WTC11 (cell line): ENCODE data around the gene SH3TC2. TPM values are rescaled to one million over a fixed set of nuclear protein-coding genes. Genes with fewer than 3 reads are reported as not detected.

ENCODE experiments used
- ATAC-seq: fragments of 200-7000 bp; cut with Tn5 transposase; 2 replicates; pipeline ENCODE4 v1.10.0; 2021; ENCODE audit warnings: mild to moderate bottlenecking, moderate library complexity
- CTCF ChIA-PET: fragments of 300-600 bp; sonication (Branson Sonifier 250); formaldehyde crosslinking; loops from one replicate; lab custom pipeline; 2021; ENCODE audit warnings: antibody characterized with exemption; lab: Charles Lee
- POLR2A ChIA-PET: fragments of 350-600 bp; sonication (Branson Sonifier 250); formaldehyde crosslinking; loops from one replicate; lab custom pipeline; 2021; ENCODE audit warnings: antibody characterized with exemption; lab: Charles Lee
- DNase-seq: peaks from one replicate; pipeline ENCODE4 v3.0.0; 2021; ENCODE audit warnings: low spot score
- H3K27ac Mint-ChIP-seq: 2 replicates; pipeline ENCODE4 v1.8.0; 2021; ENCODE audit warnings: mixed read lengths
- H3K27me3 Mint-ChIP-seq: 2 replicates; pipeline ENCODE4 v1.8.0; 2021; ENCODE audit warnings: low read depth, mild to moderate bottlenecking, moderate library complexity, mixed read lengths
- H3K36me3 Mint-ChIP-seq: 2 replicates; pipeline ENCODE4 v1.8.0; 2021; ENCODE audit warnings: mixed read lengths
- H3K4me1 Mint-ChIP-seq: 2 replicates; pipeline ENCODE4 v1.8.0; 2022; ENCODE audit warnings: mixed read lengths
- H3K4me3 Mint-ChIP-seq: 2 replicates; pipeline ENCODE4 v1.8.0; 2021; ENCODE audit warnings: mild to moderate bottlenecking, moderate library complexity, mixed read lengths
- H3K9me3 Mint-ChIP-seq: 2 replicates; pipeline ENCODE4 v1.8.0; 2021; ENCODE audit warnings: mixed read lengths
- AR ChIP-seq: fragments of 250-450 bp; sonication (Bioruptor Pico); IDR thresholded peaks from 2 replicates; pipeline ENCODE4 v1.9.0; 2021; ENCODE audit warnings: mild to moderate bottlenecking
- ATF1 ChIP-seq: sonication (generic); formaldehyde crosslinking; IDR thresholded peaks from 2 replicates; pipeline ENCODE4 v1.8.1; 2023; ENCODE audit warnings: mild to moderate bottlenecking, moderate library complexity, missing genetic modification reagents
- CBFB ChIP-seq: sonication (generic); formaldehyde crosslinking; IDR thresholded peaks from 2 replicates; pipeline ENCODE4 v1.8.1; 2022; ENCODE audit warnings: mild to moderate bottlenecking, low read depth, missing genetic modification reagents
- FOXP1 ChIP-seq: sonication (generic); formaldehyde crosslinking; IDR thresholded peaks from 2 replicates; pipeline ENCODE4 v1.8.0; 2022; ENCODE audit warnings: missing genetic modification reagents, mild to moderate bottlenecking, moderate library complexity, borderline replicate concordance
- FOXP4 ChIP-seq: sonication (generic); formaldehyde crosslinking; IDR thresholded peaks from 2 replicates; pipeline ENCODE4 v1.8.0; 2022; ENCODE audit warnings: mild to moderate bottlenecking, missing genetic modification reagents
- GTF2I ChIP-seq: fragments of 250-450 bp; sonication (Bioruptor Pico); conservative IDR thresholded peaks from 2 replicates; pipeline ENCODE4 v1.4.0; 2021; ENCODE audit warnings: mild to moderate bottlenecking
- HMGA2 ChIP-seq: fragments of 250-450 bp; sonication (Bioruptor Pico); IDR thresholded peaks from 2 replicates; pipeline ENCODE4 v1.4.0; 2021; ENCODE audit warnings: mild to moderate bottlenecking, moderate library complexity
- IRF1 ChIP-seq: sonication (generic); formaldehyde crosslinking; IDR thresholded peaks from 2 replicates; pipeline ENCODE4 v1.8.0; 2023; ENCODE audit warnings: missing genetic modification reagents
- IRF2 ChIP-seq: sonication (generic); formaldehyde crosslinking; IDR thresholded peaks from 2 replicates; pipeline ENCODE4 v1.8.0; 2022; ENCODE audit warnings: low read depth, missing genetic modification reagents, borderline replicate concordance
- JUN ChIP-seq: sonication (generic); formaldehyde crosslinking; IDR thresholded peaks from 2 replicates; pipeline ENCODE4 v1.8.0; 2023; ENCODE audit warnings: mild to moderate bottlenecking, missing genetic modification reagents
- KAT7 ChIP-seq: sonication (generic); formaldehyde crosslinking; IDR thresholded peaks from 2 replicates; pipeline ENCODE4 v1.8.1; 2023; ENCODE audit warnings: missing genetic modification reagents, mild to moderate bottlenecking, borderline replicate concordance
- NFE2L1 ChIP-seq: sonication (generic); formaldehyde crosslinking; IDR thresholded peaks from 2 replicates; pipeline ENCODE4 v1.8.1; 2023; ENCODE audit warnings: missing genetic modification reagents
- TEAD1 ChIP-seq: sonication (generic); formaldehyde crosslinking; IDR thresholded peaks from 2 replicates; pipeline ENCODE4 v1.8.0; 2022; ENCODE audit warnings: mild to moderate bottlenecking, missing genetic modification reagents
- TEAD4 ChIP-seq: sonication (generic); formaldehyde crosslinking; IDR thresholded peaks from 2 replicates; pipeline ENCODE4 v1.8.0; 2022; ENCODE audit warnings: mild to moderate bottlenecking, missing genetic modification reagents
- ZMAT4 ChIP-seq: fragments of 250-450 bp; sonication (Bioruptor Pico); IDR thresholded peaks from 2 replicates; pipeline ENCODE4 v1.9.0; 2021; ENCODE audit warnings: mild to moderate bottlenecking
- ZNF219 ChIP-seq: sonication (generic); formaldehyde crosslinking; IDR thresholded peaks from 2 replicates; pipeline ENCODE4 v1.8.0; 2023; ENCODE audit warnings: missing genetic modification reagents, mild to moderate bottlenecking, borderline replicate concordance
- ZNF263 ChIP-seq: sonication (generic); formaldehyde crosslinking; IDR thresholded peaks from 2 replicates; pipeline ENCODE4 v1.8.1; 2022; ENCODE audit warnings: low read depth, mild to moderate bottlenecking, moderate library complexity, missing genetic modification reagents
- ZNF423 ChIP-seq: fragments of 250-450 bp; sonication (Bioruptor Pico); IDR thresholded peaks from 2 replicates; pipeline ENCODE4 v2.1.2; 2022; ENCODE audit warnings: mild to moderate bottlenecking, moderate library complexity
- total RNA-seq: library from RNA; stranded (reverse); gene quantifications from 3 replicates; pipeline ENCODE4 v1.2.3, GENCODE V29; 2021
- TF ChIP-seq, protein P1 (sequence below): sonication (generic); formaldehyde crosslinking; IDR thresholded peaks from 2 replicates; pipeline ENCODE4 v1.8.0; 2022; ENCODE audit warnings: mild to moderate bottlenecking, missing genetic modification reagents
- TF ChIP-seq, protein P2 (sequence below): sonication (generic); formaldehyde crosslinking; IDR thresholded peaks from 2 replicates; pipeline ENCODE4 v1.8.0; 2022; ENCODE audit warnings: mild to moderate bottlenecking, missing genetic modification reagents
- TF ChIP-seq, protein P3 (sequence below): sonication (generic); formaldehyde crosslinking; IDR thresholded peaks from 2 replicates; pipeline ENCODE4 v1.8.1; 2023; ENCODE audit warnings: mild to moderate bottlenecking, missing genetic modification reagents

Gene SH3TC2
- total RNA-seq, 1 experiment from 2014 or later, result 0.61 TPM

DNA sequence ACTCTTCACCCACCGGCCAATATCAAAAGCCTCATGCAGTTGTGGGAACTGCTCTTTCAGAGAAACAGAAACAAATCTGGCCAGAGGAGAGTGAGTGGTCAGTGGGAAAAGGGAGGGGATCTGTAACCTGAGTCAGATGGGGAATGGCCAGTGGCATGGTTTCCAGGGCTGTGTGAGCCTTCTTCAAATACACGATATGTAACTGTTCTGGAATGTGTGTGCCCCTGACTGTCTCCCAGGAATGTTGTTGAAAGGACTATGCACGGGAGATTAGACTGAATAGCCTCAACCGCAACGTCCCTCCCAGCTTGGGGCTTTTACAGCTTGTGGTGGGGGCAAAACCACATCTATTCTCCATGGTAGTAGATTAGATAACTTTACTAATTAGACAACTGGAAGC lies 60.8 kb downstream of the SH3TC2 start (continued):
- TF ChIP-seq FOXP4 (CRISPR knock-in tag), result no peak

- Mint-ChIP-seq H3K27ac (no peak overlapping the region), H3K27me3 (no peaks in the 10 kb centered on the region; the same call in 1 of the 2 replicates), H3K36me3 (no peaks in the 10 kb centered on the region), H3K4me1 (peaks cover 8% of the 10 kb centered on the region), H3K9me3 (no peaks in the 10 kb centered on the region), H3K4me3 (no peak overlapping the region)
- POLR2A ChIA-PET, result no interaction called here
- TF ChIP-seq ZNF423 (CRISPR knock-in tag) (no peak), FOXP1 (CRISPR knock-in tag) (no peak), CBFB (CRISPR knock-in tag) (no peak), ZNF263 (CRISPR knock-in tag) (no peak), IRF1 (CRISPR knock-in tag) (no peak), ZMAT4 (no peak), AR (CRISPR knock-in tag) (no peak)
- TF ChIP-seq, protein P1, sequence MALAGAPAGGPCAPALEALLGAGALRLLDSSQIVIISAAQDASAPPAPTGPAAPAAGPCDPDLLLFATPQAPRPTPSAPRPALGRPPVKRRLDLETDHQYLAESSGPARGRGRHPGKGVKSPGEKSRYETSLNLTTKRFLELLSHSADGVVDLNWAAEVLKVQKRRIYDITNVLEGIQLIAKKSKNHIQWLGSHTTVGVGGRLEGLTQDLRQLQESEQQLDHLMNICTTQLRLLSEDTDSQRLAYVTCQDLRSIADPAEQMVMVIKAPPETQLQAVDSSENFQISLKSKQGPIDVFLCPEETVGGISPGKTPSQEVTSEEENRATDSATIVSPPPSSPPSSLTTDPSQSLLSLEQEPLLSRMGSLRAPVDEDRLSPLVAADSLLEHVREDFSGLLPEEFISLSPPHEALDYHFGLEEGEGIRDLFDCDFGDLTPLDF, result no peak
- ATAC-seq (no peak), DNase-seq (no peak)
- CTCF ChIA-PET, result interaction anchor here (0.9 to 2.0 kb wide), 3 partner anchors 87 to 175 kb away, joined by 3 to 6 read pairs (median 4); partner anchors contain the start of gene ADRB2
Observed at GRCh38 chr5:149001162-149001561, 61.7 kb downstream of the SH3TC2 start.

DNA sequence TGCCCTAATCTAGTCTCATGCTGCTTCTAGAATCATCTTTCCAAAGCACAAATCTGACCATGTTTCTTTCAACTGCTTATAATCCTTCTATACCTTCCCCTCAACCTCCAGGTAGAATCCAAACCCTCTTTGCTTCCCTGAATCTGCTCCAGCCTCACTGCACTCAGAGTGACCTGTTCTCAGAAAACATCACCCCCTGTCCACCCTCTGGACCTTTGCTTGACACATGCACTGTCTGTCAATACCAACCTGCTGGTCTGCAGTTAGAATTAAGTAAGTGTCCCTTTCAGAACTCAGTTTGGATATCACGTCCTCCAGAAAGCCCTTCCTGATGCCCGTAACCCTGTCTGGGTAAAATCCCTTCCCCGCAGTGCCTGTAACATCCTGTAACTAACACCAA lies 63.1 kb downstream of the SH3TC2 start:
- no peak for TF ChIP-seq HMGA2 (CRISPR knock-in tag)
- no peak for TF ChIP-seq GTF2I (CRISPR knock-in tag)
- TF ChIP-seq CBFB (CRISPR knock-in tag), result no peak
- TF ChIP-seq KAT7 (CRISPR knock-in tag), result no peak
- TF ChIP-seq, protein P1, result no peak
- no peak for TF ChIP-seq ZNF219
- no peak for TF ChIP-seq JUN (CRISPR knock-in tag)
- no peak for TF ChIP-seq ATF1 (CRISPR knock-in tag)
- TF ChIP-seq IRF2 (CRISPR knock-in tag), result no peak
- no peak for TF ChIP-seq TEAD4
- no peak for TF ChIP-seq NFE2L1 (CRISPR knock-in tag)
- TF ChIP-seq TEAD1 (CRISPR knock-in tag), result no peak
- TF ChIP-seq, protein P2, sequence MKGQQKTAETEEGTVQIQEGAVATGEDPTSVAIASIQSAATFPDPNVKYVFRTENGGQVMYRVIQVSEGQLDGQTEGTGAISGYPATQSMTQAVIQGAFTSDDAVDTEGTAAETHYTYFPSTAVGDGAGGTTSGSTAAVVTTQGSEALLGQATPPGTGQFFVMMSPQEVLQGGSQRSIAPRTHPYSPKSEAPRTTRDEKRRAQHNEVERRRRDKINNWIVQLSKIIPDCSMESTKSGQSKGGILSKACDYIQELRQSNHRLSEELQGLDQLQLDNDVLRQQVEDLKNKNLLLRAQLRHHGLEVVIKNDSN, result no peak
- TF ChIP-seq, protein P3, sequence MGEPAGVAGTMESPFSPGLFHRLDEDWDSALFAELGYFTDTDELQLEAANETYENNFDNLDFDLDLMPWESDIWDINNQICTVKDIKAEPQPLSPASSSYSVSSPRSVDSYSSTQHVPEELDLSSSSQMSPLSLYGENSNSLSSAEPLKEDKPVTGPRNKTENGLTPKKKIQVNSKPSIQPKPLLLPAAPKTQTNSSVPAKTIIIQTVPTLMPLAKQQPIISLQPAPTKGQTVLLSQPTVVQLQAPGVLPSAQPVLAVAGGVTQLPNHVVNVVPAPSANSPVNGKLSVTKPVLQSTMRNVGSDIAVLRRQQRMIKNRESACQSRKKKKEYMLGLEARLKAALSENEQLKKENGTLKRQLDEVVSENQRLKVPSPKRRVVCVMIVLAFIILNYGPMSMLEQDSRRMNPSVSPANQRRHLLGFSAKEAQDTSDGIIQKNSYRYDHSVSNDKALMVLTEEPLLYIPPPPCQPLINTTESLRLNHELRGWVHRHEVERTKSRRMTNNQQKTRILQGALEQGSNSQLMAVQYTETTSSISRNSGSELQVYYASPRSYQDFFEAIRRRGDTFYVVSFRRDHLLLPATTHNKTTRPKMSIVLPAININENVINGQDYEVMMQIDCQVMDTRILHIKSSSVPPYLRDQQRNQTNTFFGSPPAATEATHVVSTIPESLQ, result no peak
- POLR2A ChIA-PET, result no interaction called here
- Mint-ChIP-seq H3K27me3 (no peaks in the 10 kb centered on the region; the same call in 1 of the 2 replicates), H3K36me3 (no peaks in the 10 kb centered on the region), H3K27ac (no peak overlapping the region), H3K4me3 (no peak overlapping the region), H3K4me1 (peaks cover 8% of the 10 kb centered on the region), H3K9me3 (no peaks in the 10 kb centered on the region)
- ATAC-seq (no peak), DNase-seq (no peak)
- CTCF ChIA-PET, result interaction anchor here (1.5 to 2.3 kb wide), 3 partner anchors 8 to 269 kb away, joined by 6 to 8 read pairs (median 8); no protein-coding TSS in a partner anchor
